ENCODE data around the gene SMARCAD1.

GRCh38 chr4:94277534-94277933 lies 69.9 kb downstream of the SMARCAD1 start:
- TF ChIP-seq EZH2 (IDR thresholded peaks at IDR 0.05; ENCODE audit: low read depth, low read length, severe bottlenecking) (no peak), POLR2AphosphoS5 (IDR thresholded peaks at IDR 0.05; ENCODE audit: low read depth, low read length) (no peak), CTCF (IDR thresholded peaks at IDR 0.05; ENCODE audit: control extremely low read depth in 1 of 3, insufficient read depth in 1 of 3, low read depth in 1 of 3, low read length in 3 of 3) (no peak), RFX5 (IDR thresholded peaks at IDR 0.05; ENCODE audit: borderline replicate concordance, low read depth, low read length) (no peak), POLR2A (IDR thresholded peaks at IDR 0.05; ENCODE audit: control extremely low read depth in 1 of 2, low read depth in 2 of 2, low read length in 2 of 2) (no peak), JUN (IDR thresholded peaks at IDR 0.05; ENCODE audit: low read depth, low read length) (no peak), RBBP5 (IDR thresholded peaks at IDR 0.05; ENCODE audit: borderline replicate concordance, low read depth, low read length) (no peak), RAD21 (IDR thresholded peaks at IDR 0.05 in 1 of 2, conservative IDR thresholded peaks at IDR 0.05 in 1 of 2; ENCODE audit: low read depth in 2 of 2, low read length in 2 of 2) (no peak), FOSL1 (IDR thresholded peaks at IDR 0.05; ENCODE audit: insufficient read depth, low read depth, low read length) (no peak), PHF8 (conservative IDR thresholded peaks at IDR 0.05; ENCODE audit: low read depth, low read length) (no peak), ZNF274 (IDR thresholded peaks at IDR 0.05; ENCODE audit: borderline replicate concordance, extremely low read depth, low read length) (no peak), CREB1 (IDR thresholded peaks at IDR 0.05) (no peak)

Data from H1 (cell line).